SIG-M5 (cell line): Measurements from ENCODE around the gene CLNK.

Experiments used
- DNase-seq: peaks from one replicate; lab custom pipeline; 2025; lab: John Stamatoyannopoulos, UW

CLNK gene

DNA sequence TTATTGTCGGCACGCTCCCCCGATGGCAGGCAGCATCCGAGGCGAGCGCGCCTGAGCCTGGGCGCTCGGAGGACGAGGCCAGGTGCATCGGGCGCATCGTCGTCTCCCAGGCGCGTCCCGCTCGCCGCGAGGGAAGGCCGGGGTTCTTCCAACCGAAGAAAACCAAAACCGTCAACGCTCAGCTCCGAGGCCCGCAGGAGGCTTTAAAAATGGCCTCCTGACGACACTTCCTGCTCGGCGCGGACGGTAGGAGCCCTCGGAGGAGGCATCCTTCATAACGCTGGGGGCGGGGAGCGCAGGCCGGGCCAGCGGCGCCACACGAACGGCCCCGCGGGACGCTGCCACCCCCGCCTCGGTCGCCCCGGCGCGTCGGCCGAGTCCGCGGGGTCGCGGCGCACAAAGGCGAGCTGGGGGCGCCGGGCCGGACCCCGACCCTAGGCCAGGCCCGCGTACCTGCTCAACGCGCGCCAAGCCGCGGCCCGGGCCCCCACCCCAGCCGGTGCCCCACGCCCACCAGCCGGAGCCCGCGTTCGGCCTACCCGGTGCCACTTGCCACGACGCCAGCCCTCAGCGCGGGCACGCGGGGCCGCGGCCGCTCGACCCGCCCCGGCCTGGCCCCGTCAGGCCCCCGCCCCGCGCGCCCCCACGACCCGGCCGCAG, 227.8 kb downstream of the CLNK start:
- no peak for DNase-seq

DNA sequence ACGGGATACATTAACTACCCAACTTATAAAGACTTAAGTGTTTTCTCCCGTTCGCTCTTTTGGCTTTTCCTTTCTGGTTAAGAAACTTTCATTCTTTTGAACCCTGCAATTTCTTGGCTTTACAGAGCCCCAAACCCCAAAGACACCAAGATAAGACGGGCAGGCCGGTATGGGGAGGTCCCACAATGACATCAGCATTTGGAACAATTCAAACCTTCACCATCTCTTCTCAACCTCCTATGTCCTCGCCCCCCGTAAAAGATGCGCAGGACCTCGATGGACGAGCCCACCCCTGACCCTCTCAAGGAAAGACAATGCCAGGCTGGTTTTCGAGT, 228.3 kb downstream of the CLNK start:
- no peak for DNase-seq

DNA sequence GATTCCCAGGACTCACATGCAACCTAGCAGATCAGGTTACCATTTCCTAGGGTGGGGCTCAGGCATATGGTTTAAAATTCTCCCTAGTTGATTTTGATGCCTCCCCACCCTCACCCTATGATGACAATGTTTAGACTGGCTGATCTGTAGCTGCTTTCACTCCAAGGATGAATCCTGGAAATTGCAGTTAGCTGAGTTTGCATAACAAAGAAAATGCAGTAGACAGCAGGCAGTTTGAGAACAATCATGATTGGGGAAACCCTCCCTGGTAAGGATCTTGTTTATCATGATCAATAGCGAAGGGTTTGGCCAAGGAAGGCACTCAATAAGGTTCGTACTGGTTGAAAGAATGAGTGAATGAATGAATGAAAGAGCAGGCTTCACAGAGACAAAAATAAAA, 229.4 kb downstream of the CLNK start:
- no peak for DNase-seq

GRCh38 chr4:10454726-10455125, 229.8 kb downstream of the CLNK start:
- DNase-seq, result no peak

- DNase-seq, result no peak
Observed at GRCh38 chr4:10454121-10454520, 230.4 kb downstream of the CLNK start.

GRCh38 chr4:10448991-10449390, 235.6 kb downstream of the CLNK start:
- DNase-seq, result no peak

- DNase-seq, result no peak
Observed at GRCh38 chr4:10442976-10443375, 241.6 kb downstream of the CLNK start.

DNA sequence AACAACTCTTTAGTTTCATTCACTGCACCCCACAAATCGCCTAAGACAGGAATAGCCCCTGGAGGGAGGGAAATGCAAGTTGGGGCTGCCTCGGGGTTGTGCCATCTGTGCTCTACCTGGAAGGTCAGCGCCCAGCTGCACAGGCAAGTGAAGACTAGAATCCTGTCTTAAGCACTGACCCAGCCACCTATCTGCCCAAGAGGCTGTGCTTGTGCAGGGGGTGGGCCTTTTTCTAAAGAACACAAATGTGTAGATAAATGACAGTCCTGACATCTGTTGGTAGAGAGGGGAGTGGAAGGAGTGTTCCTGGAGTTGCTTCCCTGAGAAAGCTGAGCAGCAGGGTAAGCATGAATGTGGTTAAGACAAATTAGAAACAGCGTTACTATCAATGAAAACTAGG, 243.1 kb downstream of the CLNK start:
- DNase-seq, result no peak

- DNase-seq, result no peak
Observed at GRCh38 chr4:10438924-10439323, 245.6 kb downstream of the CLNK start.

- DNase-seq, result no peak
Observed at GRCh38 chr4:10437735-10438134, 246.8 kb downstream of the CLNK start.
